GM23248 (cell line): Measurements from ENCODE around the gene MFAP2. TPM values are rescaled to one million over a fixed set of nuclear protein-coding genes. Genes with fewer than 3 reads are reported as not detected.

Source experiments
- DNase-seq: peaks from one replicate; pipeline ENCODE4 v3.0.0-alpha.2; 2015
- H2AFZ ChIP-seq: fragments of 200-600 bp; sonication (generic); 2 replicates; pipeline ENCODE4 v1.6.1; 2016; ENCODE audit warnings: antibody characterized with exemption
- H3F3A ChIP-seq: fragments of 200-600 bp; sonication (generic); 2 replicates; pipeline ENCODE4 v1.6.1; 2016; ENCODE audit warnings: mild to moderate bottlenecking, antibody characterized with exemption, mixed run types; ENCODE audit not compliant: insufficient read depth
- H3K27ac ChIP-seq: fragments of 200-600 bp; sonication (generic); 2 replicates; pipeline ENCODE4 v1.5.1; 2016; ENCODE audit warnings: mild to moderate bottlenecking
- H3K27me3 ChIP-seq: fragments of 200-600 bp; sonication (generic); replicated peaks from 2 replicates; pipeline ENCODE4 v1.6.1; 2016; ENCODE audit warnings: mild to moderate bottlenecking; ENCODE audit not compliant: insufficient read depth
- H3K36me3 ChIP-seq: fragments of 200-600 bp; sonication (generic); 2 replicates; pipeline ENCODE4 v1.6.1; 2016; ENCODE audit warnings: low read depth, mild to moderate bottlenecking
- H3K4me1 ChIP-seq: fragments of 200-600 bp; sonication (generic); 2 replicates; pipeline ENCODE4 v1.6.1; 2016; ENCODE audit warnings: mild to moderate bottlenecking; ENCODE audit not compliant: insufficient read depth
- H3K4me2 ChIP-seq: fragments of 200-600 bp; sonication (generic); one replicate; pipeline ENCODE4 v1.6.1; 2016; ENCODE audit warnings: mild to moderate bottlenecking; ENCODE audit not compliant: unreplicated experiment
- H3K4me3 ChIP-seq: fragments of 200-600 bp; sonication (generic); 2 replicates; pipeline ENCODE4 v1.5.1; 2016; ENCODE audit warnings: mild to moderate bottlenecking
- H3K79me2 ChIP-seq: fragments of 200-600 bp; sonication (generic); 2 replicates; pipeline ENCODE4 v1.6.1; 2016; ENCODE audit warnings: mild to moderate bottlenecking; ENCODE audit not compliant: insufficient read depth
- H3K9ac ChIP-seq: fragments of 200-600 bp; sonication (generic); 2 replicates; pipeline ENCODE4 v1.6.1; 2016; ENCODE audit warnings: mild to moderate bottlenecking
- H3K9me2 ChIP-seq: fragments of 200-600 bp; sonication (generic); 2 replicates; pipeline ENCODE4 v1.6.1; 2016; ENCODE audit warnings: mixed run types, mild to moderate bottlenecking, moderate library complexity; ENCODE audit not compliant: insufficient read depth
- H3K9me3 ChIP-seq: fragments of 200-600 bp; sonication (generic); one replicate; pipeline ENCODE4 v1.6.1; 2017; ENCODE audit warnings: low read depth
- H4K20me1 ChIP-seq: fragments of 200-600 bp; sonication (generic); 2 replicates; pipeline ENCODE4 v1.6.0; 2016; ENCODE audit not compliant: insufficient read depth
- EZH2 ChIP-seq: fragments of 200-600 bp; sonication (generic); IDR thresholded peaks from 2 replicates; pipeline ENCODE4 v1.6.1; 2018; ENCODE audit warnings: antibody characterized with exemption, mild to moderate bottlenecking; ENCODE audit not compliant: insufficient read depth, poor library complexity, severe bottlenecking
- EZH2phosphoT487 ChIP-seq: fragments of 200-600 bp; sonication (generic); IDR thresholded peaks from 2 replicates; pipeline ENCODE4 v1.6.1; 2018; ENCODE audit warnings: antibody characterized with exemption, moderate library complexity, mild to moderate bottlenecking, low read depth; ENCODE audit not compliant: insufficient read depth
- WGBS, 2 experiments: methylation state at CpG; one replicate each; pipeline ENCODE4 v1.1.6; 2015 to 2017; ENCODE audit warnings: low lambda C conversion rate in 2 of 2, low coverage in 1 of 2; ENCODE audit errors: missing lambda C conversion rate in 2 of 2; 5-methylcytosine and 5-hydroxymethylcytosine counted together
- in situ Hi-C: fragments of 300-500 bp; cut with MboI; formaldehyde crosslinking; loops from 2 replicates; pipeline ENCODE4 v1.15.0; 2020
- polyA plus RNA-seq: library from polyadenylated mRNA; unstranded; fragments of >200 nt; fragmentation: Nextera tagmentation; extraction: Ambion mirVana; gene quantifications from 2 replicates; pipeline ENCODE4 v1.2.1, GENCODE V29; 2016
- total RNA-seq: library from RNA; depleted of rRNA; stranded (reverse); fragments of >200 nt; shearing (Covaris generic); gene quantifications from 2 replicates; pipeline ENCODE4 v1.2.3, GENCODE V29; 2014

Gene MFAP2
- total and polyA plus RNA-seq, 2 experiments from 2014 or later = 189 to 471 TPM

GRCh38 chr1:17027403-17027802 lies 47.0 kb upstream of the MFAP2 start:
- peak; percentile 76 for DNase-seq
- Histone ChIP-seq H3K9ac (peak overlapping the region; percentile 28; the same call in 1 of the 2 replicates), H3K9me3 (no peaks in the 10 kb centered on the region), H3K4me3 (no peak overlapping the region), H3K36me3 (peaks cover 39% of the 10 kb centered on the region), H3K79me2 (peaks cover 5% of the 10 kb centered on the region; the same call in 1 of the 2 replicates), H3K27ac (peak overlapping the region; percentile 71), H3F3A (peaks cover 19% of the 10 kb centered on the region), H3K9me2 (no peaks in the 10 kb centered on the region), H4K20me1 (no peaks in the 10 kb centered on the region), H3K27me3 (no peaks in the 10 kb centered on the region), H3K4me2 (no peak overlapping the region), H3K4me1 (peaks cover 19% of the 10 kb centered on the region), H2AFZ (no peak overlapping the region)
- TF ChIP-seq EZH2 = no peak
- no peak for TF ChIP-seq EZH2phosphoT487
- WGBS, 2 experiments = 45 to 46% methylated on average over 5 of the region's 5 CpGs
- in situ Hi-C loops = no loop called here

DNA sequence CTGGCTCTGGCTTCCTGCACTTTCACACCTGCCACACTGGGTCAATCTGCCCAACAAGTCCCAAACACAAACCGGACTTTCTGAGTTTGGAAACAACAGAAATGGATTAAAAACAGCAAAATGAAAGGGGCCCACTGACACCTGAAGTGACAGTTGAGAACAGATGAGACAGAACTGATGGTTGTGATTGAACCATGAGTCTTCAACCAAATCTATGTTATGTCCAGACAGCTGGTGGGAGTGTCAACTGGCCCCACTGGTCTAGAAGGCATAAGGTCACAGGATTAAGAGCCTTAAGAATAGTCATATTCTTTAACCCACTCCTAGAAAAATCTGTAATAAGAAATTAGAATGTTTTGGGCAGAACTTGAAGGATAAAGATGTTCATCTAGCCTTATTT lies 44.3 kb upstream of the MFAP2 start:
- Histone ChIP-seq H3K27me3 (no peaks in the 10 kb centered on the region), H3K9me3 (no peaks in the 10 kb centered on the region), H3K79me2 (no peaks in the 10 kb centered on the region), H3K4me2 (no peak overlapping the region), H2AFZ (no peak overlapping the region), H3K4me1 (peaks cover 19% of the 10 kb centered on the region), H3K36me3 (peaks cover 44% of the 10 kb centered on the region), H3F3A (peaks cover 23% of the 10 kb centered on the region), H3K9me2 (no peaks in the 10 kb centered on the region), H3K27ac (no peak overlapping the region), H3K4me3 (no peak overlapping the region), H4K20me1 (no peaks in the 10 kb centered on the region), H3K9ac (no peak overlapping the region)
- no peak for DNase-seq
- in situ Hi-C loops = no loop called here
- 100% methylated on average over 1 of the region's 1 CpG for WGBS, 2 experiments
- TF ChIP-seq EZH2 = no peak
- TF ChIP-seq EZH2phosphoT487 = no peak

DNA sequence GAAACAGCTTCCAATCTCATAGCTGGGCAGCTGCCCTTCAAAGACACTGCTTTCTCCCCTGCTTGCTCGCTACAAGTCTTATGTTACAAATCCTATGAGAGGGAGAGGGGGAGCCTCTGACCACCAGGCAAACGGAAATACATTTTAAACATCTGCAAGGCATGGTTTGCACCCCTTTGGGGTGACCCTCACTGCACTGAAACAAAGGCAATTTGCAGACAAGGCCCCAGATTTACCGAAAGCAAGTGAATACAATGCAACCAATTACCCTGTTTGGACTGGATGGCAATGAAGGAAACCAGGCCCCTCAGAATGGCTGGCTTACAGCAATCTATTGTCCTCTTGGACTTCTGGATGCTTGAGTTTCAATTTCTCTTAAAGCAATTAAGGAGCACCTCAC lies 43.2 kb upstream of the MFAP2 start:
- no peak overlapping the region for H3K4me2 ChIP-seq
- H3K9ac ChIP-seq = no peak overlapping the region
- H3K36me3 ChIP-seq = peaks cover 47% of the 10 kb centered on the region
- no peak for DNase-seq
- H3K9me2 ChIP-seq = no peaks in the 10 kb centered on the region
- no peak overlapping the region for H3K4me3 ChIP-seq
- no peaks in the 10 kb centered on the region for H3K79me2 ChIP-seq
- H3K9me3 ChIP-seq = no peaks in the 10 kb centered on the region
- H3K4me1 ChIP-seq = peaks cover 16% of the 10 kb centered on the region
- in situ Hi-C loops = no loop called here
- TF ChIP-seq EZH2phosphoT487 (no peak), EZH2 (no peak)
- H3F3A ChIP-seq = peaks cover 30% of the 10 kb centered on the region
- no peaks in the 10 kb centered on the region for H3K27me3 ChIP-seq
- WGBS, 2 experiments = 95 to 98% methylated on average over 3 of the region's 3 CpGs
- H4K20me1 ChIP-seq = no peaks in the 10 kb centered on the region
- no peak overlapping the region for H2AFZ ChIP-seq
- no peak overlapping the region for H3K27ac ChIP-seq

DNA sequence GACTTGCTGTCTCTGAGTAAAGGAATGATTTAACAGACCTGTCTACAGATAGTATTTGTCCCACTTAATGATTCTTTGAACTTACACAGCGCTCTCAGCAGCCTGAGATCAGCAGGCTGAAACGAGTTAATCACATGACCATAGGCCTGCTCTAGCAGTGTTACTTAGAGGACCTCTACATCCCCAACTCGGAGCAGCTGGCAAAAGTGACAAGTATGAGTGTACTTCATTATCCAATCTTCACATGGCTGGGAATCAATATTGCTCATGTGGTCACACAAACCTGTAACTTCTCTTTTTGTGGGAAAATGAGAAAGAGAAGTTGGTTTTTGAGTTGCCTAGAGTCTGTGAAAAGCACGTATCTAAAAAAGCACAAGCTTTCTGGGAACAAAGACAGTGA lies 42.7 kb upstream of the MFAP2 start:
- peaks cover 26% of the 10 kb centered on the region for H3F3A ChIP-seq
- no peaks in the 10 kb centered on the region for H3K79me2 ChIP-seq
- H3K27me3 ChIP-seq = no peaks in the 10 kb centered on the region
- TF ChIP-seq EZH2phosphoT487 = no peak
- no peak for TF ChIP-seq EZH2
- no peak for DNase-seq
- no peak overlapping the region for H3K4me3 ChIP-seq
- no peak overlapping the region for H3K4me2 ChIP-seq
- no peak overlapping the region for H3K9ac ChIP-seq
- H2AFZ ChIP-seq = no peak overlapping the region
- peaks cover 11% of the 10 kb centered on the region for H3K4me1 ChIP-seq
- H4K20me1 ChIP-seq = no peaks in the 10 kb centered on the region
- H3K36me3 ChIP-seq = peaks cover 45% of the 10 kb centered on the region
- no peaks in the 10 kb centered on the region for H3K9me3 ChIP-seq
- no peaks in the 10 kb centered on the region for H3K9me2 ChIP-seq
- WGBS, 2 experiments = 79 to 83% methylated on average over 4 of the region's 4 CpGs
- H3K27ac ChIP-seq = no peak overlapping the region
- in situ Hi-C loops = no loop called here

DNA sequence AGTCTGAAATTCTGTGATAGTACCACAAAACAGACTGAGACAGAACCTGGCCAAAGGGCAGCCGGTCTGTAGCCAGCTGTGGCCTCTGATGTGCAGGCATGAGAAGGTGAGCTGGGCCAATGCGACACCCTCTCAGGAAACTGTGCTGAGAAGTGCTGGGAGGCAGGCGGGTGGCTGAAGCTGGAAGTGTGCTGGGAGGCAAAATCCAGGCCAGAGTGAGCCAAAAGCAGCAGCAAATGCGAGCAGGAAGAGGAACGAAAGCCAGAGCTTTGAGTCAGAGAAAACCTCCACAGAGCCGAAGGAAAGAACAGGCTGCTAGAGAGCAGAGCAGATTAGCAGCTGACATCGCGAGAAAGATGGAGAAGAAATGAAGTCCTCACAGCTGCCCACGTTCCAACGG lies 41.5 kb upstream of the MFAP2 start:
- no peak overlapping the region for H3K4me2 ChIP-seq
- H3F3A ChIP-seq = peaks cover 15% of the 10 kb centered on the region
- H2AFZ ChIP-seq = no peak overlapping the region
- 94 to 98% methylated on average over 10 of the region's 10 CpGs for WGBS, 2 experiments
- in situ Hi-C loops = no loop called here
- no peak overlapping the region for H3K9ac ChIP-seq
- DNase-seq = no peak
- H4K20me1 ChIP-seq = no peaks in the 10 kb centered on the region
- H3K9me2 ChIP-seq = no peaks in the 10 kb centered on the region
- H3K79me2 ChIP-seq = no peaks in the 10 kb centered on the region
- peaks cover 45% of the 10 kb centered on the region for H3K36me3 ChIP-seq
- H3K27ac ChIP-seq = no peak overlapping the region
- no peaks in the 10 kb centered on the region for H3K4me1 ChIP-seq
- no peak for TF ChIP-seq EZH2phosphoT487
- no peak for TF ChIP-seq EZH2
- H3K4me3 ChIP-seq = no peak overlapping the region
- no peaks in the 10 kb centered on the region for H3K9me3 ChIP-seq
- no peaks in the 10 kb centered on the region for H3K27me3 ChIP-seq
